B cell (primary cell): ENCODE results near the gene PPP1R12B.
"Not testable (repeated sequence)": the region's sequence is repeated elsewhere in the genome, so short reads cannot be mapped to it uniquely, and the experiment has no call there.

Experiments
- EZH2 ChIP-seq: IDR thresholded peaks from 2 replicates; pipeline ENCODE4 v1.6.1; 2012; ENCODE audit warnings: borderline replicate concordance, low read depth, mild to moderate bottlenecking, moderate library complexity, low read length; ENCODE audit not compliant: insufficient read depth, poor library complexity, severe bottlenecking
- TF ChIP-seq, protein P1 (sequence below): fragments of 200-600 bp; IDR thresholded peaks from one replicate; pipeline ENCODE4 v1.8.0; 2022; ENCODE audit warnings: antibody characterized with exemption, mild to moderate bottlenecking

DNA sequence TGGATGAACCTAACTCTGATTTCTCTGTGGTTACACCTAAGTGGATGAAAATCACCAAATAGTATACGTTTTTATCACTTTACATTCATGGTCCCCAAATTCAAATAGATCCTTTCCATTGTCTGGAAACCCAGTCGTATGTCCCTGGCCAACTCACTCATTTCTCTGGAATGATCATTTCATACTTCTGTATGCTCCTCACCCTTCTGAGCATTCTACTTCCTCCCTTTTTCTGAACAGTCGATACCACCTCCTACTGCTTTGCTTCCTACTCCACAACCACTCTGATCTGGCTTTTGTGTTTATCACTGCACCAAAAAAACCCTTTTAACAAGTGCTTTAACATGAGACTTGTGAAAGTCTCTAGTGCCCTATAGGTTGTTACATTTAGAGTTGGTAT lies 47.3 kb downstream of the PPP1R12B start:
- TF ChIP-seq, protein P1, sequence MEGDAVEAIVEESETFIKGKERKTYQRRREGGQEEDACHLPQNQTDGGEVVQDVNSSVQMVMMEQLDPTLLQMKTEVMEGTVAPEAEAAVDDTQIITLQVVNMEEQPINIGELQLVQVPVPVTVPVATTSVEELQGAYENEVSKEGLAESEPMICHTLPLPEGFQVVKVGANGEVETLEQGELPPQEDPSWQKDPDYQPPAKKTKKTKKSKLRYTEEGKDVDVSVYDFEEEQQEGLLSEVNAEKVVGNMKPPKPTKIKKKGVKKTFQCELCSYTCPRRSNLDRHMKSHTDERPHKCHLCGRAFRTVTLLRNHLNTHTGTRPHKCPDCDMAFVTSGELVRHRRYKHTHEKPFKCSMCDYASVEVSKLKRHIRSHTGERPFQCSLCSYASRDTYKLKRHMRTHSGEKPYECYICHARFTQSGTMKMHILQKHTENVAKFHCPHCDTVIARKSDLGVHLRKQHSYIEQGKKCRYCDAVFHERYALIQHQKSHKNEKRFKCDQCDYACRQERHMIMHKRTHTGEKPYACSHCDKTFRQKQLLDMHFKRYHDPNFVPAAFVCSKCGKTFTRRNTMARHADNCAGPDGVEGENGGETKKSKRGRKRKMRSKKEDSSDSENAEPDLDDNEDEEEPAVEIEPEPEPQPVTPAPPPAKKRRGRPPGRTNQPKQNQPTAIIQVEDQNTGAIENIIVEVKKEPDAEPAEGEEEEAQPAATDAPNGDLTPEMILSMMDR, result not testable (repeated sequence)
- TF ChIP-seq EZH2, result not testable (repeated sequence)
